GM15510 (cell line): ENCODE measurements around the gene HIPK1.

Source experiments
- POLR2A ChIP-seq: IDR thresholded peaks from 3 replicates; pipeline ENCODE4 v1.6.1; 2011; ENCODE audit warnings: borderline replicate concordance; ENCODE audit not compliant: insufficient read length; ENCODE audit errors: extremely low read depth

The HIPK1 gene

DNA sequence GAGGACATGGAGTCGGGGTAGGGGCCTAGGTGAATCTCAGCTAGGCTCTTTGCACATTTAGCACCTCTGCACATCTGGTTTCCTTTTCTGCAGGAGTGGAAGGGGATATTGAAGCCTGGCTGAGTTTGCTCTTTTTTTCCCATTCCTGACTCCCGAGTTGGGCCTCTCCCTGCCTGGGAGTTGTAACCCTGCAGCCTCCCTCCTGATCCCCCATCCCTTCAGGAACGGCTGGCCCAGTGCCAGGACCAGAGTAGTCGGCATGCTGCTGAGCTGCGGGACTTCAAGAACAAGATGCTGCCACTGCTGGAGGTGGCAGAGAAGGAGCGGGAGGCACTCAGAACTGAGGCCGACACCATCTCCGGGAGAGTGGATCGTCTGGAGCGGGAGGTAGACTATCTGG is 51.0 kb downstream of the HIPK1 start:
- no peak for TF ChIP-seq POLR2A

DNA sequence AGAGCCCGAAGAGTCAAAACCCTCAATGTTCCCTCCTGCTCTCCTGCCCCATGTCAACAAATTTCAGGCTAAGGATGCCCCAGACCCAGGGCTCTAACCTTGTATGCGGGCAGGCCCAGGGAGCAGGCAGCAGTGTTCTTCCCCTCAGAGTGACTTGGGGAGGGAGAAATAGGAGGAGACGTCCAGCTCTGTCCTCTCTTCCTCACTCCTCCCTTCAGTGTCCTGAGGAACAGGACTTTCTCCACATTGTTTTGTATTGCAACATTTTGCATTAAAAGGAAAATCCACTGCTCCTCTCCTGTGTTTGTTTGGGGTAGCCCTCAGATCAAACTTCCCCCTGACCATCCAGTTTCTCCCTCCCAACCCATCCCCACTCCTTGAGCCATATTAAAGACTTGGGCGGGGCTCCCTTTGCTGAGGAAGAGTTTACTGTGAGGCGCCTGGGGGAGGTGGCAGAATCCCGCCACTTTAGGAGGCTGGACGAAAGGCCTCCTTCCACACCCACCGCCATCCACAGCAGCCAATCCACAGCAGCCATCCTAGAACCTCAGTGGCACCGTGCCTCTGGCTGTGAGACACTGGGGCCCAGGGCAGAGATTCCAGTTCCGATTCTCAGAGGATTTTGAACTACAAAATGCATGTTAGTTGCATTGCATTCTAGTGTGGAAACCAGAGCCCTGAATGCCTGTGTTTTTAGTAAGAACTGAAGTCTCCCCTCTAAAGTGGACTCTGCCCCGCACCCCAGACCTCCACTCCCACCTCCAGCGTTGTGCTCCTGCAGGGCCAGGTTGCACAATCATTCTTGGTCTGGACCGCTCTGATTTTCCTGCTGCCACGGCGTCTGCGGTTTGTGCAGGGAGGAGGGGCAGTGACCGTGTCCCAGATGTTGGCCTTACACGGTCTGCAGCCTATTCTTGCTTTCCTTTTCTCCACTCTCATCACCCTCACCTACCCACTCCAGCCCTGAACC is 53.1 kb downstream of the HIPK1 start:
- no peak for TF ChIP-seq POLR2A

DNA sequence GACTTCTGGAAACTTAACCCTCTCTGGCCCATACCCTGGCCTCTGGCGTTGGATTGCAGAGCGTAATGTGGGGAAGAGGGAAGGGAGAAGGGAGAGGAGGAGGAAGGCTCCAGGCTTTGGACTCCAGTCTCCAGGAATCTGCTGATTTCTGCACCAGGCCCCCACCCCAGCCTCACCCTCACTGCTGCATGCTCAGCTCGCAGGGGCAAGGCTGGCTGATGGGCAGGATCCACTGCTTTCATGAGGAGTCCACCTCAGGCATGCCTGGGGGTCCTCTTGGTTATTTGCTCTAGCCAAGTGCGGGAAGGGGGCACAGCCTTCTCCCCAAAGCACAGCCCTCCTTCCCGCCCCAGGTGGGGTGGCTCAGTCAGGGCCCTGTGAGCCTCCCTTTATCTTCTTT is 53.8 kb downstream of the HIPK1 start:
- no peak for TF ChIP-seq POLR2A

DNA sequence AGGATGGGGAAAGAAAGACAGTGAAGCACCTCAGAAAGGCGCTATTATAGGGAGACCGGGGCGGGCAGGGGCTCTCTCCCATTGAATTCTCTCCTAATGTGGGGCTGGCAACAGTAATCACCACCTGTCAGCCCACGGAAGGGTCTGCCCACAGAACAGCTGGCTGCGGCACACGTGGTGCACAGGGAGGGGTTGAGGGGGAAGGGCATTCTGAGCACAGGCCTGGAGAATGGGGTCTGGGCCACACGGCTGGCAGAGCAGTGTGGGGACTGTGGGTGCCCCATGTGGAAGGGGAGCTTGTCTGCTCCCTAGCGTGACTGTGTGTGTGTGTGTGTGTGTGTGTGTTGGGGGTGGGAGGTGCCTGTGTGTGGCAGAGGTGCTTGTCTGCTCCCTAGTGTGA is 54.3 kb downstream of the HIPK1 start:
- TF ChIP-seq POLR2A = no peak

DNA sequence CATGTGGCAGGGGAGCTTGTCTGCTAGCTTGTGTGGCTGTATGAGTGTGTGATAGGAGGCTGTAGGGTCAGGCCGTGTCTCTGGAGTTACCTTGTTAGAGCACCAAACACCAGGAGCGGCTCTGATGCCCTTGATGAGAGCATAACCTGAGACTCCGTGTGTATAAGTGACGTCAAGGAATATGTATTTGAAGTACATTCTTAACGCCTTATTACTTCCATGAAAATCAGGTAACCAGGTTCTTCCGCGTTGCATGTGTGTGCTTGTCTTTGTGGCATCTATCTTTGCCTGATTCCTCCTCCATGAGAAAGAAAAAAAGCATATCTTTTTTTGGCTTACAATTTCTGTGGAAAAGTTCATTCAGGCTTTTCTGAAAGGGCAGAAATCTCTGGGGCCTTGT is 54.7 kb downstream of the HIPK1 start:
- TF ChIP-seq POLR2A = no peak

DNA sequence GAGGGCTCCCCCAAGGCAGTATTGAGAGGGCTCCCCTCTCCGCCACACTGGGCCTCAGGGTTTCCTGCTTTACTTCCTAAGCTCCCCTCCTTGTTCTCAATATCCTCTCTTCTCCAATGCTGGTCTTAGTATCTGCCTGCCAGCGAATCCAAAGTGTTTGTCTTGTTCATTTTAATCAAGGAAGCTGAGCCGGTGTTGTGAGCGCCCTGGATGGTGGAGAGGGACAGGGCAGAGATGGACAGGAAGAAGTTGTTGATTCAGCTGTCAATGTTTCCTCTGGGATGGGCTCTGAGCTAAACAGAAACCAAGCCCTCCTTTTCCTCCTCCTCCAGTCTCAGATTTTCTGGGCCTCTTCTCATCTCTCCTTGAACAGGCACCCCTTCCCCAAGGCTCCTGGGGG is 55.6 kb downstream of the HIPK1 start:
- no peak for TF ChIP-seq POLR2A

DNA sequence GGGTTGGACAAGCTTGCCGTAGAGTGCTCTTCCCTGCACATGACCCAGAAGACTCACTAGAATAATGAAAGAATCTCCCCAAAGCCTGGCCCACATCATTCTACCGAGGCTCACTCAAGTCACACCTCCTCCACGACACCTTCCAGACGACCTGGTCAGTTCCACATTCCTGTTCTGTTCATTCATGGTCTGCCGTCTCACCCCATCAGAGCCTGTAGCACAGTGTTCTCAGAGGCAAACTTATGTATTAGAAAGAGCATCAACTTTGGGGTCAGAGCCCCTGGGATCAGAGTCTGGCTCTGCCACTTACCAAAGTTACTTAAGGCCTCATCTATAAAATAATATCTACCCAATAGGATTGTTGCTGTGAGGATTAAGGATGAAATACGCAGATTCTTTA is 57.7 kb downstream of the HIPK1 start:
- TF ChIP-seq POLR2A = no peak

DNA sequence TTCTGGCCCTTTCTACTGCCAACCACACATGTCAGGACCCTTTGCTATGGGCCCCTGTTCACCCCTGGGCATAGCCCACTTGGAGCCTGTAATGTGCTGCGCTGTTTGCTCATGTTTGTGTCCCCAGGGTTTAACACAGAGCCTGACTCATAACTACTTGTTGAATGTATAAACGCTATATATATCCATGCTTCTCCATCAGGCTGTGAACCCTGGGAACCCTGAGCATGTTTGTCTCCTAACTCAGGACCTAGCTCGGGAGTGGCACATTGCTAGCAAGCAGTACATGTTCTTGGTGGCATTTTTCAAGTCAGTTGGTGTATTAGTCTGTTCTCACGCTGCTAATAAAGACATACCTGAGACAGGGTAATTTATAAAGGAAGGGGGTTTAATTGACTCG is 58.1 kb downstream of the HIPK1 start:
- TF ChIP-seq POLR2A = no peak

DNA sequence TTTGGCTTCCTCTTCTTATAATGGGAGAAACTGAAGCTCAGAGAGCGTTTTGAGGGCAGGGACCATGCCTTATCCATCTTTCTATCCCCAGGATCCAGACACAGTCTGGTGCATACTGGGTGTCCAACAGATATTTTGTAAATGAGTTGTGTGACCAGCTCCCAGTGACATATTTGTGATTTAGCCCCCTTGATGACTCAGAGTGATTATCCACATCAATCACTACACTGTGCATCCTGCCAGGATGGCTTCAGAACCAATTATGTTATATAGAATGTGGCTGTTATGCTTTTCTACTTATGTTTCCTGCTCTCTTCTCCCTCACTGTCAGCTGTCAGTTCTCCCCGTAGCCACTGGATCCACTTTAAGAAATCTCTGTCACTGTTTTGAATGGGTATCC is 61.4 kb downstream of the HIPK1 start:
- no peak for TF ChIP-seq POLR2A

DNA sequence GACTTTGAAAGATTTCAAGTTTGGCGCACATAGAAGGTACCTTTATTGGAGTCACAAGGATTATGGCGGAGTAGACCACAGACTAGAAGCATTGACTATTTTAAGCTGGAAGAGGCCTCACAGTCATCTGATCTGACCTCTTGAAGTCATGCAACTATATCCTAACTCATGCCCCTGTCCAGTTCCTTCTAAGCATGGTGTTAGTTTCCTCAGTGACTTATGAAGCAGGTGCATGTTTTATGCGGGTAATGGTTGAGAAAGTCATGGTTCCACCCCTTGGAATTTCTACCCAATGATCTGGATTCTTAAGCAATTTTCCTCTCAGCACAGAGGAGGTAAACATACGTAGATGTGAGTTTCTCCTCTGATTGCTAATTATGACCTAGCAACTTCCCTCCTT is 61.8 kb downstream of the HIPK1 start:
- TF ChIP-seq POLR2A = no peak

DNA sequence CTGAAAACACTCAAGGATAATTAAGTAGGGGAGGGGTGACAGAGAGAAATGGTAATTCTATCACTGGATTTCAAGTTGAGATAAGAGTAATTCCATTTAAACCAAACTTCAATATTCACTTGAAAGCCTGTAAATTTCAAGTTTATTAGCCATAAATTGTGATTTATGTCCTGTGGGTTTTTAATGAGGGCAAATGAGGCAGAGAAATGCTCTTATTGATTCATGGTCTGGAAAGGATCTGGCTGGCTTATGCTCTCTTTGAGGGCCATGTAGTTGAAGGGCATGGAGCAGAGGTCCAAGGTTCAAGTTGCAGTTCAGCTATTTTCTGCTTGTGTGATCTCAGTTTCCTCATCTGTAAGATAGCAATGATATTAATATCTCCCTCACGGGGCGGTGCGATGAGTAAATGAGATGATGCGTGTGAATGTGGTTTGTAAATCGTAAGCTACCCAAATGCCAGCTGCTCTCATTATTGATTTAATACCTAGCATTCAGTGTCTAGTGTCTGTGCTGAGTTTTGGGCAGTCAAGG is 62.4 kb downstream of the HIPK1 start:
- TF ChIP-seq POLR2A = no peak

DNA sequence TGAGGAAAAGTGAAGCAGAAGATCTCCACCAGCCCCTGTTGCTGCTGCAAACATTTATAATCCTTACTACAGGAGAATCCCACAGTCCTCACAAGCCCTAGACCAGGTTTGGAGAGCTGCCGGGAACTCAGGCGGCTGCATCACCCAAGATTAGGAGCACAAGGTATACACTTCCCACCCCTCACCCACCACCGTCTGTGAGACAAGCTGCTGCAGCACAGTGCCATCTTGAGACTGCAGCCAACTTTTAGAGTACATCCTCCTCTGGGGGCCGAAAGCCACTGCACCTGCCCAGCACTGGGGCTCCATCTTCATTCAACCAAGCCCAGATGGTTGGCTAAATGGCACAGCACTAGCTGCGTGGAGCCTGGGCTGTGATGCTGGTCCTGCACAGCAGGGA is 63.9 kb downstream of the HIPK1 start:
- TF ChIP-seq POLR2A = no peak

DNA sequence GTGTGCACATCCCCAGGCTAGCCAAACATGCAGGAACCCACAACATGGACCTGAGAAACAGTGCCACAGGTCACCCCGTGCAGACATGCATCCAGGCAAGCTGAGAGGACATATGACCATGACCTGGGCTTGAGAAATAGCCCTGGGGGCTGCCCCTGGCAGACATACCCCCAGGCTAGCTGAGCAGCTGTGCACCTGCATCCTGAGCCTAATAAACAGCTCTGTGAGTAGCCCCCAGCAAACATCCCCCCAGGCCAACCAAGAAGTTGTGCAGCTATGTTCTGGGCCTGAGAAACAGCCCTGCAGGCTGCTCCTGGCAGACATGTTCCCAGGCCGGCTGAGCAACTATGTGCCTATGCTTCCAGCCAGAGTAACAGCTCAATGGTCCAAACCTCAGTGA is 64.6 kb downstream of the HIPK1 start:
- TF ChIP-seq POLR2A = no peak

DNA sequence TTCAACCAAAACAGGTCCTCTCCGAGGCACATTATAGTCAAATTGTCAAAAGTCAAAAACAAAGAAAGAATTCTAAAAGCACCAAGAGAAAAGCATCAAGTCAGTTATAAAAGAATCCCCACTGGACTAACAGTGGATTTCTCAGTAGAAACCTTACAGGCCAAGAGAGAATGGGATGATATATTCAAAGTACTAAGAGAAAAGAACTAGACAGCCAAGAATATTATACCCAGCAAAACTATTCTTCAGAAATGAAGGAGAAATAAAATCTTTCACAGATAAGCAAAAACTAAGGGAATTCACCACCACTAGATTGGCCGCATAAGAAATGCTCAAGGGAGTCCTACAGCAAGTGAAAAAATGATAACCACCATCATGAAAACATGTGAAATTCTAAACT is 66.3 kb downstream of the HIPK1 start:
- TF ChIP-seq POLR2A = no peak

DNA sequence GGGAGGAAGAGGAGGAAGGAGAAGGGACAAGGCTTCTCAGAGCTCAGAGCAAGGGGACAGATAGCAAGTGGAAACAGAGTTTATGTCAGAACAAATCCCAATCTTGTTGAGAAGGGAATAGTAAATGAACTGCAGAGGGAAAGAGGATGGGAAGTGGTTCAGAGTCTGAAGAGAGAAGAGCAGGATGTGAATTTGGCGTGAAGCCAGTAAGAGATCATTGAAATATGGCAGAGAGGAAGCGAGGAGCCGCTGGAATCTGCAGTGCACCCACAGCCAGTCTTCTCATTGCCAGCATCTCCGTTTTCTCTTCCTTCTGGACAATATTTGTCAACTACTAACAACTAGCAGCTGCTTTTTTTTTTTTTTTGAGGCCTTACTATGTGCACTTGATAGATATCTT is 69.2 kb downstream of the HIPK1 start:
- TF ChIP-seq POLR2A = no peak

DNA sequence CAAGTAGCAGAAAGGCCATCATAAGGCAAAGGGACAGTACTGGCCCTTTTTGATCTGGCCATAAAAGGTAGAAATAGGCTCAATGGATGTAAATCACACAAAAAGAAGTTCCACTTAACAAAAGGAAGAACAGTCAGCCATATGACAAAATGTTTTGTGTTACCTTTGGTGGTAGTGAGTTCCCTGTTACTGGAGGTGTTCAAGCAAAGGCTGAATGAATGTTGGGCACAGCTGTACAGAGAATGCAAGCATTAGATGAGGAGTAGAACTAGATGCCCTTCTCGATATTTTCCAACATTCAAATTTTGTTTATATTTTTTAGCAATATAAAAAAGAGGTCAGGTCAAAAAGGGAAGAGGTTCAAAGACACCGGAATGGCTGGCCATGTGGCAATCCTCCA is 70.1 kb downstream of the HIPK1 start:
- TF ChIP-seq POLR2A = no peak
